ENCODE results near the gene DCAF12L1.

DCAF12L1 gene

DNA sequence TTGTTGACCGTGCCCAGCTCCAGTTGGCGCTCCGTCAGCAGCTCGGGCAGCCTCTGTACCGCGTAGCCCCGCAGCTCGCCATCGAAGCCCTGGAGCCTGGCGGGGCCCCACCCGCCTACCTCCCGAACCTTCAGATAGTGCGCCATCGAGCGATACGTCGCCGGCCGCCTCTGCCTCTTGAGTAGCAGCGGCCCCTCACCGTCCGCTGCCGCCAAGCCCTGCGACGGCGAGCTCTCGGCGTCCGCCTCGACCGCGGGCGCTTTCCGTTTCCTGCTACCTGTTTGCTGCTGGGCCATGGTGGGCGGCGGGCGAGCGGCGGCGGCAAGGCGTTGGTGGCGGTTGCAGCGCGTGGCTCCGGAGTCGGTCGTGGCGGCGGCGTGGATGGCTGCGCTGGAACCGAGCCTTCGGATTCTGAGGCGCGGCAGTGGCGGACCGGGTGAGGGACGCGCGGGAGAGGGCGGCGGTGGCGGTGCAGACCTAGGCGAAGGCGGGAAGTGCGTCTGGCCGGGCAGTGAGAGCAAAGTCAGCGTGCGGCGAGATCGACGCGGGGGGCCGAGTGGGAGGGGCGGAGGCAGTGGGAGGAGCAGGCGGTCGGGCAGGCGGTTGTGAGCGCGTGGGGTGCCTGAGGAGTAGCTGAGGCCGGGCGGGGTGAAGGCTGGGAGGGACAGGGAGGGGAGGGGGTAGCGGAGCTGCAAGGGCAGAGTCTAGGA is at the start of gene DCAF12L1:
DCAF12L1 (minus strand) TSS at position 502 of the 710 bp plus-strand sequence; CDS start at position 296, 206 bp downstream.
- TF ChIP-seq CTCF (IDR thresholded peaks at IDR 0.05; ENCODE audit: borderline replicate concordance, control extremely low read depth, extremely low read depth, insufficient read depth, missing control alignments), result no peak
- DNase-seq (ENCODE audit: low spot score), result no peak
- in situ Hi-C loops (cut with MboI; ENCODE audit: low sequenced_read_pairs, unreplicated experiment), result no loop called here

GRCh38 chrX:126580877-126581276 is 28.3 kb upstream of the DCAF12L1 start:
- DNase-seq (ENCODE audit: low spot score), result no peak
- in situ Hi-C loops (cut with MboI; ENCODE audit: low sequenced_read_pairs, unreplicated experiment), result no loop called here
- TF ChIP-seq CTCF (IDR thresholded peaks at IDR 0.05; ENCODE audit: borderline replicate concordance, control extremely low read depth, extremely low read depth, insufficient read depth, missing control alignments), result no peak

DNA sequence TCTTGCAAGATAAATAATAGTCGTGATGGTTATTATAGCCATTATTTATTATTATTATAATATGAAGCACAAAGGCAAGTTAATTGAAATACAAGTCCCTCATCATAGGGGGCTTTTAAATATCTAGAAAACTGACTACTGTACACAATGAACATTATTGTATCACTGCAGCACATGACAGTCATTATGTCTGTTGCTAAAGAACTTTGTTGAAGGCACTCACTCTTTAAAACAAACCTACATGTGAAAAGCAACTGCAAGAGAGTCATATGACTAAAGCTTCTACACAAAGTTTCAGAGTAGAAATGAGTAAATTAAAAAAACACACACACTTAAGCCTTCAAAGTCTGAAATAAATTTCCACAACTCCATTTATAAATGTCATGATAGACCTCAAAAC is 23.3 kb upstream of the DCAF12L1 start:
- TF ChIP-seq CTCF (IDR thresholded peaks at IDR 0.05; ENCODE audit: borderline replicate concordance, control extremely low read depth, extremely low read depth, insufficient read depth, missing control alignments), result no peak

GRCh38 chrX:126557151-126557550 is 4.5 kb upstream of the DCAF12L1 start:
- TF ChIP-seq CTCF (IDR thresholded peaks at IDR 0.05; ENCODE audit: borderline replicate concordance, control extremely low read depth, extremely low read depth, insufficient read depth, missing control alignments), result no peak
- in situ Hi-C loops (cut with MboI; ENCODE audit: low sequenced_read_pairs, unreplicated experiment), result no loop called here
- DNase-seq (ENCODE audit: low spot score), result no peak

More for the DNA sequence above, 23.3 kb upstream of the DCAF12L1 start:
- in situ Hi-C loops (cut with MboI; ENCODE audit: low sequenced_read_pairs, unreplicated experiment), result no loop called here
- no peak for DNase-seq (ENCODE audit: low spot score)

GRCh38 chrX:126551725-126552312 is 795 bp downstream of the DCAF12L1 start:
- TF ChIP-seq CTCF (IDR thresholded peaks at IDR 0.05; ENCODE audit: borderline replicate concordance, control extremely low read depth, extremely low read depth, insufficient read depth, missing control alignments), result no peak
- DNase-seq (ENCODE audit: low spot score), result no peak
- in situ Hi-C loops (cut with MboI; ENCODE audit: low sequenced_read_pairs, unreplicated experiment), result no loop called here

DNA sequence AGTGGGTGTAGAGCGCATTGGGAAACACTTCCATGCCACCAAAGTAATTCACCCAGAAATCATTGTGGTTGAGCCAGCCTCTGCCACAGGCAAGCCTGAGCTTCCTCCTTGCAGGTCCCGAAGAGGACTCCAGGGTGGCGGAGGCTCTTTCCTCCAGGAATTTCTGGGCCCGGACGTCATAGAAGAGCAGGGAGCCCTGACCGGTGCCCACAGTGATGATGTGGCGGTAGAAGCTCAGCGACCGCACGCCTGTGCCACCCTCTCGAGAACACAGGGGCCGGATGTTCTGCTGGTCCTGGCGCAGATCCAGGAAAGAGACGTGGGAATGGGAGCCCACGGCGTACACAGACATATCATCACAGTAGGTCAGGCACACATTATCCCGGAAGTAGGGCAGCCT is 1.3 kb downstream of the DCAF12L1 start:
- DNase-seq (ENCODE audit: low spot score), result no peak
- no peak for TF ChIP-seq CTCF (IDR thresholded peaks at IDR 0.05; ENCODE audit: borderline replicate concordance, control extremely low read depth, extremely low read depth, insufficient read depth, missing control alignments)
- in situ Hi-C loops (cut with MboI; ENCODE audit: low sequenced_read_pairs, unreplicated experiment), result no loop called here
